SK-N-SH (cell line): ENCODE results near the gene TNFRSF14. TPM values are rescaled to one million over a fixed set of nuclear protein-coding genes. Genes with fewer than 3 reads are reported as not detected.

ENCODE experiments used
- CTCF ChIA-PET: fragments of 300-600, 350-600 bp; formaldehyde crosslinking; extraction: SDS; loops from one replicate; lab custom pipeline; 2021; lab: Yijun Ruan, JAX
- POLR2A ChIA-PET: fragments of 350-600 bp; sonication (Branson Sonifier 250); formaldehyde crosslinking; extraction: SDS; loops from one replicate; lab custom pipeline; 2020; ENCODE audit warnings: antibody characterized with exemption, inconsistent platforms; lab: Yijun Ruan, JAX
- DNase-seq: peaks from one replicate; pipeline ENCODE4 v3.0.0; 2012
- H2AFZ ChIP-seq: fragments of 200-600 bp; sonication (generic); 2 replicates; pipeline ENCODE4 v1.8.1; 2016; ENCODE audit warnings: antibody characterized with exemption, mild to moderate bottlenecking, low read depth
- H3F3A ChIP-seq: fragments of 200-600 bp; sonication (generic); replicated peaks from 2 replicates; pipeline ENCODE3; 2016; ENCODE audit warnings: antibody characterized with exemption, mild to moderate bottlenecking; ENCODE audit not compliant: insufficient read depth
- H3K27ac ChIP-seq, 2 experiments: fragments of 200-500 bp in 1 of 2; fragments of 200-600 bp in 1 of 2; sonication (Bioruptor generic) in 1 of 2; sonication (generic), shearing (Covaris generic) in 1 of 2; 2 replicates each; pipeline versions ENCODE4 v1.5.1 to v1.6.1; 2014 to 2016; ENCODE audit warnings: low read depth in 2 of 2, inconsistent platforms in 1 of 2, low read length in 1 of 2, mild to moderate bottlenecking in 1 of 2, mixed read lengths in 1 of 2
- H3K27me3 ChIP-seq: fragments of 200-600 bp; sonication (generic), shearing (Covaris generic); 2 replicates; pipeline ENCODE4 v1.6.1; 2016; ENCODE audit warnings: mixed run types; ENCODE audit not compliant: insufficient read depth
- H3K36me3 ChIP-seq, 2 experiments: fragments of 200-500 bp in 1 of 2; fragments of 200-600 bp in 1 of 2; sonication (Bioruptor generic) in 1 of 2; sonication (generic) in 1 of 2; replicated peaks in 1 of 2; 2 replicates each; pipeline versions ENCODE3 to v1.5.1; 2014 to 2016; ENCODE audit warnings: low read length in 1 of 2, mild to moderate bottlenecking in 1 of 2; ENCODE audit not compliant: insufficient read depth in 2 of 2, control insufficient read depth in 1 of 2
- H3K4me1 ChIP-seq, 2 experiments: fragments of 200-500 bp in 1 of 2; fragments of 200-600 bp in 1 of 2; sonication (Bioruptor generic) in 1 of 2; sonication (generic), shearing (Covaris generic) in 1 of 2; 2 replicates each; pipeline versions ENCODE4 v1.5.1 to v1.6.1; 2014 to 2016; ENCODE audit warnings: low read depth in 1 of 2, low read length in 1 of 2, mixed run types in 1 of 2; ENCODE audit not compliant: insufficient read depth in 2 of 2, control insufficient read depth in 1 of 2
- H3K4me2 ChIP-seq: fragments of 200-600 bp; sonication (generic), shearing (Covaris generic); 2 replicates; pipeline ENCODE4 v1.6.1; 2017; ENCODE audit warnings: mixed run types
- H3K4me3 ChIP-seq, 2 experiments: fragments of 200-500 bp in 1 of 2; fragments of 200-600 bp in 1 of 2; sonication (Bioruptor generic) in 1 of 2; sonication (generic), shearing (Covaris generic) in 1 of 2; 2 replicates each; pipeline versions ENCODE4 v1.5.1 to v1.8.1; 2014 to 2016; ENCODE audit warnings: low read depth in 2 of 2, inconsistent platforms in 1 of 2, low read length in 1 of 2, mild to moderate bottlenecking in 1 of 2, mixed read lengths in 1 of 2, moderate library complexity in 1 of 2
- H3K79me2 ChIP-seq: fragments of 200-600 bp; sonication (generic); 2 replicates; pipeline ENCODE4 v1.8.1; 2017; ENCODE audit warnings: mild to moderate bottlenecking; ENCODE audit not compliant: insufficient read depth
- H3K9ac ChIP-seq: fragments of 200-600 bp; sonication (generic); 2 replicates; pipeline ENCODE4 v1.6.1; 2017; ENCODE audit warnings: mixed run types
- H3K9me2 ChIP-seq: fragments of 200-600 bp; sonication (generic); 2 replicates; pipeline ENCODE4 v1.6.1; 2017; ENCODE audit warnings: mixed run types
- H3K9me3 ChIP-seq: fragments of 200-600 bp; sonication (generic); 2 replicates; pipeline ENCODE4 v1.6.1; 2017; ENCODE audit warnings: mixed run types, mild to moderate bottlenecking, moderate library complexity
- H4K20me1 ChIP-seq: fragments of 200-600 bp; sonication (generic); 2 replicates; pipeline ENCODE4 v1.6.1; 2017; ENCODE audit warnings: mild to moderate bottlenecking, mixed run types; ENCODE audit not compliant: insufficient read depth
- CHD2 ChIP-seq: fragments of 150-350 bp; IDR thresholded peaks from 2 replicates; pipeline ENCODE4 v1.6.1; 2018; ENCODE audit warnings: low read length; ENCODE audit not compliant: partially characterized antibody
- FOSL2 ChIP-seq: IDR thresholded peaks from 2 replicates; pipeline ENCODE4 v1.4.0; 2012; ENCODE audit warnings: low read depth, mild to moderate bottlenecking, moderate library complexity, borderline replicate concordance
- FOXM1 ChIP-seq: IDR thresholded peaks from 2 replicates; pipeline ENCODE4 v1.4.0; 2012; ENCODE audit warnings: low read depth, mild to moderate bottlenecking
- MEF2A ChIP-seq: IDR thresholded peaks from 2 replicates; pipeline ENCODE4 v1.4.0; 2012; ENCODE audit warnings: low read depth, borderline replicate concordance
- PBX3 ChIP-seq: IDR thresholded peaks from 2 replicates; pipeline ENCODE4; 2012
- RAD21 ChIP-seq: IDR thresholded peaks from 2 replicates; pipeline ENCODE4 v1.6.1; 2012; ENCODE audit warnings: mild to moderate bottlenecking, low read length
- RFX5 ChIP-seq: IDR thresholded peaks from 2 replicates; pipeline ENCODE4 v1.6.1; 2012; ENCODE audit warnings: mild to moderate bottlenecking, improper control_type of control experiment, low read length
- SMC3 ChIP-seq: IDR thresholded peaks from 2 replicates; pipeline ENCODE4 v1.6.1; 2012; ENCODE audit warnings: low read depth, low read length, improper control_type of control experiment
- TCF12 ChIP-seq: IDR thresholded peaks from 2 replicates; pipeline ENCODE4 v1.4.0; 2012
- USF2 ChIP-seq: fragments of 150-350 bp; IDR thresholded peaks from 2 replicates; pipeline ENCODE4 v1.6.1; 2017; ENCODE audit warnings: antibody characterized with exemption, low read length, low read depth, borderline replicate concordance
- WGBS: methylation state at CpG from one replicate; pipeline ENCODE4 v1.1.6; 2017; ENCODE audit warnings: low lambda C conversion rate; 5-methylcytosine and 5-hydroxymethylcytosine counted together
- polyA plus RNA-seq, 3 experiments: library from polyadenylated mRNA; depleted of rRNA; stranded (reverse); fragments of >200 nt; gene quantifications; 2 replicates each; pipeline ENCODE4 v1.2.3, GENCODE V29; 2012

Gene TNFRSF14
- polyA plus RNA-seq, 1 of the 3 experiments (the other 2 are of a cell fraction): 0.28 TPM

- H4K20me1 ChIP-seq: no peaks in the 10 kb centered on the region
- 46% methylated on average over 32 of the region's 34 CpGs for WGBS
- CTCF ChIA-PET: no interaction called here
Measured at GRCh38 chr1:2597441-2598328, 41.5 kb downstream of the TNFRSF14 start.

GRCh38 chr1:2598329-2598931, 42.3 kb downstream of the TNFRSF14 start:
- CTCF ChIA-PET: no interaction called here
- 14% methylated on average over 3 of the region's 3 CpGs for WGBS

More at GRCh38 chr1:2597441-2598328, 41.5 kb downstream of the TNFRSF14 start:
- no peaks in the 10 kb centered on the region for H3K9me2 ChIP-seq
- no peaks in the 10 kb centered on the region for H3K36me3 ChIP-seq
- H3K9ac ChIP-seq: no peak overlapping the region
- no peak overlapping the region for H3K4me2 ChIP-seq
- H3K27me3 ChIP-seq: no peaks in the 10 kb centered on the region
- H3F3A ChIP-seq: no peaks in the 10 kb centered on the region
- peaks cover 0 to 11% of the 10 kb centered on the region in 2 experiments; a peak in 2 of 4 replicates for H3K4me1 ChIP-seq
- no peak overlapping the region for H2AFZ ChIP-seq
- no peaks in the 10 kb centered on the region for H3K79me2 ChIP-seq
- POLR2A ChIA-PET: no interaction called here
- H3K9me3 ChIP-seq: no peaks in the 10 kb centered on the region
- no peak for TF ChIP-seq FOSL2
- TF ChIP-seq USF2: no peak
- TF ChIP-seq MEF2A: no peak
- TF ChIP-seq RFX5: no peak
- TF ChIP-seq FOXM1: no peak
- no peak for DNase-seq
- no peak overlapping the region for H3K27ac ChIP-seq
- no peak overlapping the region for H3K4me3 ChIP-seq

More at GRCh38 chr1:2598329-2598931, 42.3 kb downstream of the TNFRSF14 start:
- Histone ChIP-seq H3K4me1 (peaks cover 0 to 9% of the 10 kb centered on the region in 2 experiments; a peak in 2 of 4 replicates), H3K27ac (no peak overlapping the region), H3K36me3 (no peaks in the 10 kb centered on the region), H4K20me1 (no peaks in the 10 kb centered on the region), H3K4me2 (no peak overlapping the region), H3F3A (no peaks in the 10 kb centered on the region), H2AFZ (no peak overlapping the region), H3K79me2 (no peaks in the 10 kb centered on the region), H3K4me3 (no peak overlapping the region), H3K9ac (no peak overlapping the region), H3K9me2 (no peaks in the 10 kb centered on the region), H3K9me3 (no peaks in the 10 kb centered on the region), H3K27me3 (no peaks in the 10 kb centered on the region)
- DNase-seq: no peak
- TF ChIP-seq RAD21 (no peak), CHD2 (no peak), SMC3 (no peak), RFX5 (no peak), FOXM1 (no peak), PBX3 (no peak), TCF12 (no peak), USF2 (no peak)
- POLR2A ChIA-PET: no interaction called here
